ENCODE results near the gene FRMPD4. TPM values are rescaled to one million over a fixed set of nuclear protein-coding genes. Genes with fewer than 3 reads are reported as not detected.
"Not testable (repeated sequence)": the region's sequence is repeated elsewhere in the genome, so short reads cannot be mapped to it uniquely, and the experiment has no call there.

FRMPD4 gene
- total and polyA plus RNA-seq, 2 donors: 0.06 to 0.85 TPM

- Histone ChIP-seq H3K36me3 (ENCODE audit: insufficient read depth) (no peaks in the 10 kb centered on the region), H3K27ac (ENCODE audit: low read depth) (no peak overlapping the region), H3K4me3 (ENCODE audit: low read depth, low read length) (no peak overlapping the region), H3K4me1 (ENCODE audit: insufficient read depth) (no peaks in the 10 kb centered on the region)
- no peak for DNase-seq (ENCODE audit: extremely low spot score)
- 10% methylated on average over 1 of the region's 1 CpG for WGBS
These were observed 15.5 kb downstream of the FRMPD4 start for GRCh38 chrX:12153741-12154140.

DNA sequence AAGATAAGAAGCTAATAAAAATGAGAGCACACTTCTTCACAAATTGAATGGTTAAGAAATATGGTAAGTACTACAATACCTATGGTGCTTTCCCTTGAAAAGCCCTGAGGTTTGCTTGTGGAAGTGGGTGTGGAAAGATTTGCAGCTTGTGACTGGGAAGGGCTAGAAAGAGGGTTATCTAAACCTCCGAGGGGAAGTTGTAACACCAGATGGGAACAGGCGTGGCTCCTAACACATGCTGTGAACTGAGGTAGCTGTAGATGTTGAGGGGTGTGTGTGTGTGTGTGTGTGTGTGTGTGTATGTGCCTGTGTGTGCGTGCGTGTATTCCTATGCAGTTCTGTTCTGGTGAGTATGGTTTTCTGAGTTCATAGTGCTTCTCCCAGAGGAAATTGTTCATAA is 21.5 kb downstream of the FRMPD4 start:
- 58% methylated on average over 4 of the region's 4 CpGs for WGBS
- Histone ChIP-seq H3K36me3 (ENCODE audit: insufficient read depth) (no peaks in the 10 kb centered on the region), H3K4me3 (ENCODE audit: low read depth, low read length) (no peak overlapping the region), H3K27ac (ENCODE audit: low read depth) (no peak overlapping the region), H3K4me1 (ENCODE audit: insufficient read depth) (no peaks in the 10 kb centered on the region)
- DNase-seq (ENCODE audit: extremely low spot score): no peak

DNA sequence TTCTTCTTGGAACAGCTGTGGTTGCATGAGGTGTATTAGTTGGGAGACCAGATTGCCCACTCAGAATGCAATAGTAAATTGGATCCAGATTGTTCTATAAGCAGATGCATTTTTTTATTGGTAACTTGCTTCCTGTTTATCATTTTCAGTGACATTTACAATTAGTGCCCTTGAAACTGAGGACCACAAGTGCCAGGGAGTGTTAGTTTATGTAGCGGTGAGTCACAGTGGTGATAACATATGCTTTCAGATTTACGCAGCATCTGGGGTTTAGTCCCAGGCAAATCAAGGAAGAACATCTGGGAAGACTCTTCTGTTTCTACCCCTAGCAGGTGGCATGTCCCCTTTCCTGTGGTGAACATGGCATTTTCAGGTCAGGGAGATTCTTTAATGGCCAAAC is 24.1 kb downstream of the FRMPD4 start:
- no peak overlapping the region for H3K4me3 ChIP-seq (ENCODE audit: low read depth, low read length)
- no peaks in the 10 kb centered on the region for H3K4me1 ChIP-seq (ENCODE audit: insufficient read depth)
- H3K36me3 ChIP-seq (ENCODE audit: insufficient read depth): no peaks in the 10 kb centered on the region
- WGBS: 68% methylated on average over 2 of the region's 2 CpGs
- no peak for DNase-seq (ENCODE audit: extremely low spot score)
- no peak overlapping the region for H3K27ac ChIP-seq (ENCODE audit: low read depth)

GRCh38 chrX:12164180-12164579 is 25.9 kb downstream of the FRMPD4 start:
- DNase-seq (ENCODE audit: extremely low spot score); H3K27ac ChIP-seq (ENCODE audit: low read depth); H3K4me3 ChIP-seq (ENCODE audit: low read depth, low read length); H3K4me1 ChIP-seq (ENCODE audit: insufficient read depth); H3K36me3 ChIP-seq (ENCODE audit: insufficient read depth): not testable (repeated sequence)
- WGBS: 89% methylated on average over 3 of the region's 3 CpGs

GRCh38 chrX:12170755-12171154 is 32.5 kb downstream of the FRMPD4 start:
- Histone ChIP-seq H3K4me3 (ENCODE audit: low read depth, low read length) (no peak overlapping the region), H3K4me1 (ENCODE audit: insufficient read depth) (no peaks in the 10 kb centered on the region), H3K36me3 (ENCODE audit: insufficient read depth) (no peaks in the 10 kb centered on the region), H3K27ac (ENCODE audit: low read depth) (no peak overlapping the region)
- no peak for DNase-seq (ENCODE audit: extremely low spot score)
- 92% methylated on average over 3 of the region's 3 CpGs for WGBS

DNA sequence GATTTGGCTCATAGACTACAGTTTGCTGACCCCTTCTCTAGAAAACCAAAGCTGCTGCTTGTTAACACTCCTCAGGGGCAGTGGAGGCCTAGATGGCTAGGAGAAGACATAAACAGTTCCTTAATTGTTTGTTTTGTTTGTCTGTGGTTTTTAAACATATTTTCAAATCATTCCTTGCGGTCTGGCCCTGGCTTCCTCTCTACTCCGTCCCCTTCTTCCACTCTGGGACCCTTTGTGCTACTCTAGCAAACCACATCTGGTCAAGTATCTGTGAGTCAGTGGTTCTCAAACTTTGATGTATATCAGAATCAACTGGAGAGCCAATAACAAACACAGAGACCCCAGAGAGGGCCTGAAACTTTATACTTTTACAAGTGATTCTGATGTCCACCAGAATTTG is 36.1 kb downstream of the FRMPD4 start:
- Histone ChIP-seq H3K4me1 (ENCODE audit: insufficient read depth) (no peaks in the 10 kb centered on the region), H3K27ac (ENCODE audit: low read depth) (no peak overlapping the region), H3K36me3 (ENCODE audit: insufficient read depth) (no peaks in the 10 kb centered on the region), H3K4me3 (ENCODE audit: low read depth, low read length) (no peak overlapping the region)
- 61% methylated on average over 2 of the region's 2 CpGs for WGBS
- DNase-seq (ENCODE audit: extremely low spot score): no peak

- Histone ChIP-seq H3K27ac (ENCODE audit: low read depth) (no peak overlapping the region), H3K4me3 (ENCODE audit: low read depth, low read length) (no peak overlapping the region), H3K4me1 (ENCODE audit: insufficient read depth) (no peaks in the 10 kb centered on the region), H3K36me3 (ENCODE audit: insufficient read depth) (no peaks in the 10 kb centered on the region)
- DNase-seq (ENCODE audit: extremely low spot score): no peak
- WGBS: 90% methylated on average over 2 of the region's 2 CpGs
These were observed 58.8 kb downstream of the FRMPD4 start for GRCh38 chrX:12197030-12197429.

DNA sequence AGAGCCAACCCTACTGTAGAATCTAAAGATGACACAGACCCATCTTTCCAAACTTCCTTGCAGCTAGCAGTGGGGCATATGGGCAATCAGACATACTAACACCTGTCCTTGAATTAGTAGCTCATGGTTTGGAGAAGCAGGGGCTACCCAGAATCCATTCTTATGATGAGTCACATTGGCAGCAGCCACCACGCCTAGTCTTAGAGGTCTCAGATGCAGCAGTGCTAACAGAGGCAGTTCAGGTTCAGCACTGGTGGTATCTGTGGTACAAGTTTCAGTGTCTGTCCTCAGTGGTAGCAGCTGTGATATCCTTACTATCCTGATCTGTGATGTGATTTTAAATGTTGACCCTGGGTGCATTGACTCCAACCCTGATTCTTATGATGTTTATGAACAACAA is 68.1 kb downstream of the FRMPD4 start:
- Histone ChIP-seq H3K4me1 (ENCODE audit: insufficient read depth) (no peaks in the 10 kb centered on the region), H3K27ac (ENCODE audit: low read depth) (no peak overlapping the region), H3K36me3 (ENCODE audit: insufficient read depth) (no peaks in the 10 kb centered on the region), H3K4me3 (ENCODE audit: low read depth, low read length) (no peak overlapping the region)
- 93% methylated on average over 1 of the region's 1 CpG for WGBS
- no peak for DNase-seq (ENCODE audit: extremely low spot score)

DNA sequence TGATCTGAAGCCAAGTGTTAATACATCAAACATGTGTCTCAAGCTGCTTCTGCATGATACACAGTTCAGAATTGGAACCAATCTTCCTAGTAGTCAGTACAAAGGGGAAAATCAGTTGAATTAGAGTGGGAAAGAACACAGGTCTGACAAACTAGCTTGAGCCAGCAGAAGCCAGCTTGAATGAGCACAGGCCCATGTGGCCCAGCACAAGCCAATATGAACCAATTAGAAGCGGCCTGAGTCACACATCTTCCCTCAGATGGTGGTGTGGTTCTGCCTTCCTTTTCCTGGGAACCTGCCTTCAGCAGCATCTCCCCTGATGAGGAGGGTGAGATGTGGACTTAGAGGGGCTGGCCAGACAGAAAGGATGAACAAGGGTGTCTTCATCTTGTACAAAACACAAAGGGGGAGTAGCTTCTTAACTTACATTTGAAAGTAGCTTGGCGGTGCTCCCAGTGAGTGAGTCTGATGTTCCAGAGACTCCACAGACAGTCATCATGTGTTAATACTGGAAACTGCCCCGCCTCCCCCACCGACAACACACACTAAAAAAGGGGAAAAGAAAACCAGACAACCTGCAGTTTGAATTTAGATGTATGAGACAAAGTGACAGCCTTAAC is 72.0 kb downstream of the FRMPD4 start:
- WGBS: 44% methylated on average over 4 of the region's 4 CpGs
- DNase-seq (ENCODE audit: extremely low spot score): no peak
- no peaks in the 10 kb centered on the region for H3K36me3 ChIP-seq (ENCODE audit: insufficient read depth)
- no peak overlapping the region for H3K27ac ChIP-seq (ENCODE audit: low read depth)
- H3K4me3 ChIP-seq (ENCODE audit: low read depth, low read length): no peak overlapping the region
- H3K4me1 ChIP-seq (ENCODE audit: insufficient read depth): no peaks in the 10 kb centered on the region

DNA sequence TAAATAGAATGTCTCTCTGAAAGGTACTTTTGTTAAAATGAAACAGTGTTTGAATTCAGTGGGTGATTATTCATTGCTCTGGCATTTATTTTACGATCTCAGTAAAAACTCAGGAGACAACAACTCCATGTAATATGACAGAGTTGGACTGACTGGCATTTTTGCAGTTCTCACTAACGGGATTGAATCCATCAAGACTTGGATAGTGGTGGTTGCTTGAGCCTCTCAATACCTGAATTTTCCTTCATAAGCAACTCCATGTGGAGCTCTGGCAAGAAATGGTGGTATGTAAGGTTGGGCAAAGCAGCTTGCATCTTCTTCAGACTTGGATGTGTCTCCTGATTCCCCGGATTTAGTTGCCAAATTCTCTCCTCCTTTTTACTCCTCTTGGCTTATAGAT is 72.7 kb downstream of the FRMPD4 start:
- no peaks in the 10 kb centered on the region for H3K4me1 ChIP-seq (ENCODE audit: insufficient read depth)
- H3K36me3 ChIP-seq (ENCODE audit: insufficient read depth): no peaks in the 10 kb centered on the region
- H3K4me3 ChIP-seq (ENCODE audit: low read depth, low read length): no peak overlapping the region
- no peak overlapping the region for H3K27ac ChIP-seq (ENCODE audit: low read depth)
- DNase-seq (ENCODE audit: extremely low spot score): no peak
- 26% methylated on average over 3 of the region's 3 CpGs for WGBS

DNA sequence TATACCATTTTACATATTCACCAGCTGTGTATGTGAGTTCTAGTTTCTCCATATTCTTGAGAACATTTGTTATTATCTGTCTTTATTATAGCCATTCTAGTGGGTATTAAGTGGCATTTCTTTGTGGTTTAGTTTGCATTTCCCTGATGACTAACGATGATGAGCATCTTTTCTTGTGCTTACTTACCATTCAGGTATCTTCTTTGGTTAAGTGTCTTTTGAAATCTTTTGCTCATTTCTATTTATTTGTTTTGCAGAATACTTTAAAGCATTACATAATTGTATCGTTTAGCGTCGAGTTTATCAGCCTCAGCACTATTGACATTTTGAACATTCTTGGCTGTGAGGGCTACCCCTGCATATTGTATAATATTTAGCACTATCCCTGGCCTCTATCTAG is 85.4 kb downstream of the FRMPD4 start:
- H3K36me3 ChIP-seq (ENCODE audit: insufficient read depth): no peaks in the 10 kb centered on the region
- H3K27ac ChIP-seq (ENCODE audit: low read depth): no peak overlapping the region
- no peaks in the 10 kb centered on the region for H3K4me1 ChIP-seq (ENCODE audit: insufficient read depth)
- WGBS: 84% methylated on average over 4 of the region's 4 CpGs
- H3K4me3 ChIP-seq (ENCODE audit: low read depth, low read length): no peak overlapping the region
- DNase-seq (ENCODE audit: extremely low spot score): no peak

DNA sequence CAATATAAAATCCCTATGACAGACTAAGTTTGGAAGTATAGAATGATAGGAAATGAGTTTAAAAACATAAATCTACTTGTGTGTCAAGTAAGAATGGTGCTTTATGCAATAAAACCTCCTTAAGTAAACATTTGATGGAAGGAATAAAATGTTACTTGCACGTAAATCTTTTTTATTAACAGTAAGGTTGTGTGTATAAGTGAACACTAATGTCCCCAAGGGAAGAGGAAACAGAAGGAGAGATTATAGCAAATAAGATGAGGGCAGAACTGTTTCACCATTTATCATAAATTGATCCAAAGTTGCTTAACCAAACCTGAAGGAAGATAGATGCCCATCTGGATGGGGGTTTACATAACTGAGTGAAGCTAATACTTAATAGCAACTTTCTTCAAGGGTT is 86.8 kb downstream of the FRMPD4 start:
- Histone ChIP-seq H3K27ac (ENCODE audit: low read depth) (no peak overlapping the region), H3K4me3 (ENCODE audit: low read depth, low read length) (no peak overlapping the region), H3K36me3 (ENCODE audit: insufficient read depth) (no peaks in the 10 kb centered on the region), H3K4me1 (ENCODE audit: insufficient read depth) (no peaks in the 10 kb centered on the region)
- WGBS: 34% methylated on average over 1 of the region's 1 CpG
- DNase-seq (ENCODE audit: extremely low spot score): no peak

GRCh38 chrX:12227412-12228041 is 89.3 kb downstream of the FRMPD4 start:
- Histone ChIP-seq H3K4me3 (ENCODE audit: low read depth, low read length) (no peak overlapping the region), H3K4me1 (ENCODE audit: insufficient read depth) (no peaks in the 10 kb centered on the region), H3K27ac (ENCODE audit: low read depth) (no peak overlapping the region), H3K36me3 (ENCODE audit: insufficient read depth) (no peaks in the 10 kb centered on the region)
- WGBS: 84% methylated on average over 2 of the region's 2 CpGs
- DNase-seq (ENCODE audit: extremely low spot score): no peak

- 40% methylated on average over 4 of the region's 4 CpGs for WGBS
- Histone ChIP-seq H3K36me3 (ENCODE audit: insufficient read depth) (no peaks in the 10 kb centered on the region), H3K27ac (ENCODE audit: low read depth) (no peak overlapping the region), H3K4me3 (ENCODE audit: low read depth, low read length) (no peak overlapping the region), H3K4me1 (ENCODE audit: insufficient read depth) (no peaks in the 10 kb centered on the region)
- DNase-seq (ENCODE audit: extremely low spot score): no peak
These were observed 90.6 kb downstream of the FRMPD4 start for GRCh38 chrX:12228862-12229261.

GRCh38 chrX:12229986-12230385 is 91.7 kb downstream of the FRMPD4 start:
- 90% methylated on average over 2 of the region's 2 CpGs for WGBS
- DNase-seq (ENCODE audit: extremely low spot score): no peak
- no peaks in the 10 kb centered on the region for H3K4me1 ChIP-seq (ENCODE audit: insufficient read depth)
- no peak overlapping the region for H3K4me3 ChIP-seq (ENCODE audit: low read depth, low read length)
- H3K36me3 ChIP-seq (ENCODE audit: insufficient read depth): no peaks in the 10 kb centered on the region
- H3K27ac ChIP-seq (ENCODE audit: low read depth): no peak overlapping the region
